ENCODE data around the gene LBP.

Gene LBP

DNA sequence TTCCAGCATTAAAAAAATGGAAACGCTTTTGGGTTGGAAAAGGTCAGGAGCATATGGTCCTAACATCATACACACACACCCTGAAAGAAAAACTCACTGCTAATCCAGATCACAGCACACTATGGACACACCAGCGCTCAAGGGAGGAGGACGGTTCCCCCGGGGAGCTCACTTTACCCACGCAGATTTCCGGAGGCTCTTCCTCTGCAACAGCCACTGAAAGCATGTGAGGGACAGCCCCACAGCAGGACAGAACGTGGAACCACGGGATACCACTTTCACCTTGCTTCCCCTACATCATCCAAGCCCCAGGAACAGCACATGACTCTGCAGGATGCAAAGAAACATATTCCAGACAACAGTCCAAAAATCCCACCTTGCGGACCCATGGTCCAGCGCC lies 75.6 kb downstream of the LBP start:
- Histone ChIP-seq H3K27ac (ENCODE audit: poor library complexity, severe bottlenecking) (no peak overlapping the region), H3K9me3 (ENCODE audit: severe bottlenecking) (no peaks in the 10 kb centered on the region), H3K36me3 (ENCODE audit: low read depth) (peaks cover 93% of the 10 kb centered on the region), H3K27me3 (ENCODE audit: insufficient read depth, poor library complexity, severe bottlenecking) (no peaks in the 10 kb centered on the region), H3K4me3 (ENCODE audit: severe bottlenecking) (no peak overlapping the region), H3K4me1 (ENCODE audit: insufficient read depth, poor library complexity, severe bottlenecking) (peaks cover 7% of the 10 kb centered on the region)
- ATAC-seq (ENCODE audit: low read depth) (no peak), DNase-seq (ENCODE audit: low spot score) (no peak)
- TF ChIP-seq, protein P1, sequence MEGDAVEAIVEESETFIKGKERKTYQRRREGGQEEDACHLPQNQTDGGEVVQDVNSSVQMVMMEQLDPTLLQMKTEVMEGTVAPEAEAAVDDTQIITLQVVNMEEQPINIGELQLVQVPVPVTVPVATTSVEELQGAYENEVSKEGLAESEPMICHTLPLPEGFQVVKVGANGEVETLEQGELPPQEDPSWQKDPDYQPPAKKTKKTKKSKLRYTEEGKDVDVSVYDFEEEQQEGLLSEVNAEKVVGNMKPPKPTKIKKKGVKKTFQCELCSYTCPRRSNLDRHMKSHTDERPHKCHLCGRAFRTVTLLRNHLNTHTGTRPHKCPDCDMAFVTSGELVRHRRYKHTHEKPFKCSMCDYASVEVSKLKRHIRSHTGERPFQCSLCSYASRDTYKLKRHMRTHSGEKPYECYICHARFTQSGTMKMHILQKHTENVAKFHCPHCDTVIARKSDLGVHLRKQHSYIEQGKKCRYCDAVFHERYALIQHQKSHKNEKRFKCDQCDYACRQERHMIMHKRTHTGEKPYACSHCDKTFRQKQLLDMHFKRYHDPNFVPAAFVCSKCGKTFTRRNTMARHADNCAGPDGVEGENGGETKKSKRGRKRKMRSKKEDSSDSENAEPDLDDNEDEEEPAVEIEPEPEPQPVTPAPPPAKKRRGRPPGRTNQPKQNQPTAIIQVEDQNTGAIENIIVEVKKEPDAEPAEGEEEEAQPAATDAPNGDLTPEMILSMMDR (IDR thresholded peaks at IDR 0.05; ENCODE audit: poor library complexity, severe bottlenecking), result no peak

DNA sequence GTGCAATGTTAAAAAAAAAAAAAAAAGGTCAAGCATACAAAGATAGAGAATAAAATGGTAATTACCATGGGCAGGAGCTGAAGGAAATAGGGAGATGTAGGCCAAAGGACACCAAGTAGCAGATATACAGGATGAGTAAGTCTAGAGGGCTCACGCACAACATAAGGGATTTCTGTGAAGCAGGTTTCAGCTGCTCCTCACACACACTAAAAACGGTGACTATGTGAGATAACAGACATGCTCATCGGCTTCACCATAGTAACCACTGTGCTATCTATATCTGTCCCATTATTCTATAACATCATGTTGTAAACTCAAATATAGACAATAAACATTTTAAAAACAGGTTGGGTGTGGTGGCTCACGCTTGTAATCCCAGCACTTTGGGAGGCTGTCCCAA lies 77.3 kb downstream of the LBP start:
- H3K27ac ChIP-seq (ENCODE audit: poor library complexity, severe bottlenecking), result no peak overlapping the region
- TF ChIP-seq, protein P1 (IDR thresholded peaks at IDR 0.05; ENCODE audit: poor library complexity, severe bottlenecking), result no peak
- no peak for ATAC-seq (ENCODE audit: low read depth)
- H3K9me3 ChIP-seq (ENCODE audit: severe bottlenecking), result no peaks in the 10 kb centered on the region
- H3K4me3 ChIP-seq (ENCODE audit: severe bottlenecking), result no peak overlapping the region
- H3K27me3 ChIP-seq (ENCODE audit: insufficient read depth, poor library complexity, severe bottlenecking), result no peaks in the 10 kb centered on the region
- no peak for DNase-seq (ENCODE audit: low spot score)
- H3K4me1 ChIP-seq (ENCODE audit: insufficient read depth, poor library complexity, severe bottlenecking), result peaks cover 12% of the 10 kb centered on the region
- H3K36me3 ChIP-seq (ENCODE audit: low read depth), result peaks cover 100% of the 10 kb centered on the region

DNA sequence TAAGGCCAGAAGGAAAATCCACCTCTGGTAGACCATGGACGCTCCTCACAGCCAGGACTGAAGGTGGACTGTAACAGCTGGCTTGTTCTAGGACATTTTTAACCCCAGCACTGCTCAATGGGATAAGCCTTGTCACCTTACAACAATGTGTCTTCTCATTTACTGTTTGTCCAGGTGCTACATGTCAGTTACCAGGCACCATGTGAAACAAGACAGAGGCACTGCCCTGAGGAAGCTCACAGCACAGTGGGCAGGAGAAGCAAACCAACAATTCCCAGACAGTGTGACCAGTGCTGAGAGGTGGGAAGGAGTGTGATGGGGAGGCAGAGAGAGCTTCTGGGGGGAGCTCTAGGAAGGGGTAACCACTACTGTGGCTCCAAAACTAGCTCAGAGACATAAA lies 78.1 kb downstream of the LBP start:
- Histone ChIP-seq H3K27me3 (ENCODE audit: insufficient read depth, poor library complexity, severe bottlenecking) (no peaks in the 10 kb centered on the region), H3K27ac (ENCODE audit: poor library complexity, severe bottlenecking) (no peak overlapping the region), H3K9me3 (ENCODE audit: severe bottlenecking) (no peaks in the 10 kb centered on the region), H3K4me1 (ENCODE audit: insufficient read depth, poor library complexity, severe bottlenecking) (peaks cover 12% of the 10 kb centered on the region), H3K4me3 (ENCODE audit: severe bottlenecking) (no peak overlapping the region), H3K36me3 (ENCODE audit: low read depth) (peaks cover 100% of the 10 kb centered on the region)
- TF ChIP-seq, protein P1 (IDR thresholded peaks at IDR 0.05; ENCODE audit: poor library complexity, severe bottlenecking), result no peak
- DNase-seq (ENCODE audit: low spot score) (no peak), ATAC-seq (ENCODE audit: low read depth) (no peak)

DNA sequence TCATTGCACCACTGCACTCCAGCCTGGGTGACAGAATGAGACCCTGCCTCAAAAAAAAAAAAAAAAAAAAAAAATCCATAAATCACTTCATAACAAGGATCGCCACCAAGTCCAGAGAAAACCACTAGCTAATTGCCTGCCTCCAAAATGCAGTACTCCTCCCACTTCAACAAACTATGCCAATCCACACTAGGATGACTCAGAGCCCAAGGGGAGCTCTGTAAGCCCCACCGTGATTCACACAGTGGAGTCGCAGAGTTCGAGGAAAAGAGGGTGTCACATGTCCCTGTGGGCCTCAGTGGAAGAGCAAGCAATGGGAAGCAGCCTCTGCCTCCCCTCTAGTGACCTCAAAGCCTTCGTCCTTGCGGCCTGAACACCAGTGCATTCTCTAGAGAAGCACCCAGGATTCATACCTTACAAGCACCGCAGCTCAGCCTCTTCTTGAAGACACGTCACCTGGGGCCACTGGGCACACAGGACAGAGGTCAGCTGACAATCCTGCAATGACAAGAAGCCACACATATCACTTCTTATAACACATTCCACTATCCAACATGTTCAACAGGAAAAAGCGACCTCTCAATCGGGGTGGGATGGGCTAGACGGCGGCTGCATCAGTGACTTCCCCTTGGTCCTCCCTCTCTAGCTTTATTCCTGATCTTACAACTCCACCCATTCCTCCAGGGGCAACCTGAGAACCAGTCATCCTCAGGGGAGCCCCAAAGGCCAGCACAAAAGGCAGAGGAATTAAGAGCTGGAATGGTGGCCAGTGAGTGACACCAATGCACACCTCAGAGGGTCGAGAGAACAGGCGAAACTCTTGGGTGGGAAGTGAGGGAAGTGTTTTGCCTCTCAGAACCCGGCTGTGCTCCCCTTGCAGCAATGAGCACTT lies 80.0 kb downstream of the LBP start:
- ATAC-seq (ENCODE audit: low read depth) (peak; percentile 80), DNase-seq (ENCODE audit: low spot score) (no peak)
- TF ChIP-seq, protein P1 (IDR thresholded peaks at IDR 0.05; ENCODE audit: poor library complexity, severe bottlenecking), result no peak
- Histone ChIP-seq H3K27ac (ENCODE audit: poor library complexity, severe bottlenecking) (no peak overlapping the region), H3K27me3 (ENCODE audit: insufficient read depth, poor library complexity, severe bottlenecking) (no peaks in the 10 kb centered on the region), H3K4me1 (ENCODE audit: insufficient read depth, poor library complexity, severe bottlenecking) (peaks cover 12% of the 10 kb centered on the region), H3K36me3 (ENCODE audit: low read depth) (peaks cover 100% of the 10 kb centered on the region), H3K9me3 (ENCODE audit: severe bottlenecking) (no peaks in the 10 kb centered on the region), H3K4me3 (ENCODE audit: severe bottlenecking) (no peak overlapping the region)
